22Rv1 (cell line): Measurements from ENCODE around the gene SPRR2A.

Experiments
- ZFX ChIP-seq: fragments of 450-650 bp; IDR thresholded peaks from 2 replicates; pipeline ENCODE4 v1.6.1; 2017; ENCODE audit warnings: antibody characterized with exemption, borderline replicate concordance
- TF ChIP-seq, protein P1 (sequence below): fragments of 450-650 bp; IDR thresholded peaks from 2 replicates; pipeline ENCODE4 v1.5.1; 2017; ENCODE audit warnings: mild to moderate bottlenecking

DNA sequence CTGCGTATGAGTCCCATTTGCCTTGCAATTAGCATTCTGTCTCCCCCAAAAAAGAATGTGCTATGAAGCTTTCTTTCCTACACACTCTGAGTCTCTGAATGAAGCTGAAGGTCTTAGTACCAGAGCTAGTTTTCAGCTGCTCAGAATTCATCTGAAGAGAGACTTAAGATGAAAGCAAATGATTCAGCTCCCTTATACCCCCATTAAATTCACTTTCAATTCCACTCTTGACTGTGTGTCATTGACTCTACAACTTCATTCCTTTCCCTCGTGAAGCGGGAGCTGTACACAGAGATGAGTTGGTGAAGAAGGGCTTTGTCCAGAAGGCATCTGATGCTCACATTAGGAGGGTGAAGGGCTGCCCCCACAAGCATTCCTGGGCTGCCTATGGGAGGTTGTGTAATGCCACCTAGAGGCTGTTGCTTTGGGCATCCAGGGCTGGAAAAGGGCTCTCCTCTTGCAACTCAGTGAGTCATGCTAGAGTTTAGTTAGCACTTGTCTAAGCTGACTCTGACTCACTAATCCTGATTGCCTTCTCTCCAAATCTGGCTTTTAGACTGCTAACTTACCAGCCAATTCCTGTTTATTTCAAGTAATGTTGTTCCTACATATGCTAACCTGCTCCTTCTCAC lies 24.5 kb downstream of the SPRR2A start:
- TF ChIP-seq, protein P1, sequence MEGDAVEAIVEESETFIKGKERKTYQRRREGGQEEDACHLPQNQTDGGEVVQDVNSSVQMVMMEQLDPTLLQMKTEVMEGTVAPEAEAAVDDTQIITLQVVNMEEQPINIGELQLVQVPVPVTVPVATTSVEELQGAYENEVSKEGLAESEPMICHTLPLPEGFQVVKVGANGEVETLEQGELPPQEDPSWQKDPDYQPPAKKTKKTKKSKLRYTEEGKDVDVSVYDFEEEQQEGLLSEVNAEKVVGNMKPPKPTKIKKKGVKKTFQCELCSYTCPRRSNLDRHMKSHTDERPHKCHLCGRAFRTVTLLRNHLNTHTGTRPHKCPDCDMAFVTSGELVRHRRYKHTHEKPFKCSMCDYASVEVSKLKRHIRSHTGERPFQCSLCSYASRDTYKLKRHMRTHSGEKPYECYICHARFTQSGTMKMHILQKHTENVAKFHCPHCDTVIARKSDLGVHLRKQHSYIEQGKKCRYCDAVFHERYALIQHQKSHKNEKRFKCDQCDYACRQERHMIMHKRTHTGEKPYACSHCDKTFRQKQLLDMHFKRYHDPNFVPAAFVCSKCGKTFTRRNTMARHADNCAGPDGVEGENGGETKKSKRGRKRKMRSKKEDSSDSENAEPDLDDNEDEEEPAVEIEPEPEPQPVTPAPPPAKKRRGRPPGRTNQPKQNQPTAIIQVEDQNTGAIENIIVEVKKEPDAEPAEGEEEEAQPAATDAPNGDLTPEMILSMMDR, result peak; percentile 35
- no peak for TF ChIP-seq ZFX
